Measurements from ENCODE around the gene CYFIP1. TPM values are rescaled to one million over a fixed set of nuclear protein-coding genes. Genes with fewer than 3 reads are reported as not detected.

The CYFIP1 gene
- total RNA-seq, 1 experiment from 2014 or later, result 84.2 TPM

DNA sequence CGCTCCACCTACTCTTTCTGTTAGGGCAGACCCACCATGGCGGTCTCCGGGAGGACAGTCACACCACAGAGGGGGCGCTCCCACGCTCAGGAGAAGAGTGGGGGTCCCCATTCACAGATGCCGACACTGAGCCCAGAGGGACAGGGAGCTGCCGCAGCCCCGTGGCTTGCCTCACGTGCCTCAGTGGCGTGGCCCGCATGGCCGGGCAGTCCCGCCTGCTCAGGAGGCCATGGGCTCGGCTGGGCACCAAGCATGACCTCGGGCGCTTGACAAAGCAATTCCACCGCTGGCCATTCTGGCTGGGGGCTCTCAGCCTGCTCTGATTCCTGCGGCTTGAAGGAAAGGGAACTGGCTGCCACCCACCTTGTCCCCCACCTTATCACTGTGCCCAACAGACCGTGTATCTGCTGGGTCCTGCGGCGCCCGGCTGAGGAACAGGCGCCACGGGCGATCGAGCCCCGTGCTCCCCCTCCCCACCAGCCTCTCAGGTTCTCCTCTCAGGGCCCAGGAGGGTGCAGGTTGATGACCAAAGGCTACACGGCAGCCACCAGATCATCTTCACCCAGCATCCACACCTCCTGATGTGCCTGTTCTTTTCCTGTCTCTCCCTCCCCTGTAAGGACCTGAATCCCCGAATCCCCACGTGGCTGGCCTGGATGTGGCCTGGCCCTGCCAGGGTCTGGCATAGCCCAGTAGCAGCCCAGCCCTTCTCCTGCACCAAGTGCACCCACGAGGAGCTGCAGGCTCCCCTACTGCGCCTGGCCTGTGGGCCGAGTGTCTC is 20.7 kb downstream of the CYFIP1 start:
- Histone ChIP-seq H3K27me3 (ENCODE audit: control insufficient read depth, insufficient read depth, low read length) (no peaks in the 10 kb centered on the region), H3K4me3 (ENCODE audit: insufficient read depth, low read depth, low read length) (no peak overlapping the region), H3K36me3 (replicated peaks; ENCODE audit: control insufficient read depth, insufficient read depth, low read length) (no peaks in the 10 kb centered on the region)
- no peak for DNase-seq

DNA sequence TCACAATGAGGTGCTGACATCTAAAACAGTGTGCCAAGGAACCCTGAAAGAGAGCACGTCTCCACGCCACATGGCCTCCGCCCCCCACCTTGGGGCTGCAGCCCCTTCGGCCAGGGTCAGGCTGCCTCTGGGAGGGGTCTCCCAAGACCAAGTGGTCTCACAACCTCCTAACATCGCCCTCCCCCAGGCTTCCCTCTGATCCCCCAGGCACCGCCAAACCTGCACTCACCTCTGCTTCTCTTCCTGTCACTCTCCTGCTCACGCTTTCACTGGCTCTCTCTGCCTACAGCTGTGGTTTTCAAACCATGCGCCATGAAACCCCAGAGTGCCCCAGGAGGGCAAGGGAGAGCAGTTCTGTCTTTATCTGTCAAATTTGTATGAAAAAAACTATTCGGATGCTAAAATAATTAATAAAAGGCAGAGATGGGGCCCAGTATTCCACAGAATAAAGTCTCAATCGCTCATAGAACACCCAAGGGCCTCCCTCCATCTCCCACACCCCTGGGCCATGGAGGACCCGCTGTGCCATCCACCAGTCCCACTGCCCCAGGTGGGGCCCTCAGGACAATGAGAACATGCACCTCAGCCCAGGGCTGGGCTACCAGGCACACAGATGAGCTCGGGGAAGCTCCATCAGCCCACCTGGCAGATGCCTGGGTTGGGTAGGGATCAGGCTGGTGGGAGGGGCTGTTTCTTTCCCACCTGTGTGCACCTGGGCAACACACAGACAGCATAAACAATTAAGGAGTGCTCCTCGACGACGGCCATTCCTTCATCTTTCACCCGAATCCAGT is 21.5 kb downstream of the CYFIP1 start:
- no peaks in the 10 kb centered on the region for H3K36me3 ChIP-seq (replicated peaks; ENCODE audit: control insufficient read depth, insufficient read depth, low read length)
- H3K27me3 ChIP-seq (ENCODE audit: control insufficient read depth, insufficient read depth, low read length), result no peaks in the 10 kb centered on the region
- no peak overlapping the region for H3K4me3 ChIP-seq (ENCODE audit: insufficient read depth, low read depth, low read length)
- DNase-seq, result no peak

GRCh38 chr15:22956978-22957260 is 23.2 kb downstream of the CYFIP1 start:
- DNase-seq, result peak; percentile 18
- Histone ChIP-seq H3K36me3 (replicated peaks; ENCODE audit: control insufficient read depth, insufficient read depth, low read length) (no peaks in the 10 kb centered on the region), H3K4me3 (ENCODE audit: insufficient read depth, low read depth, low read length) (no peak overlapping the region), H3K27me3 (ENCODE audit: control insufficient read depth, insufficient read depth, low read length) (no peaks in the 10 kb centered on the region)

- DNase-seq, result peak; percentile 26
- no peak overlapping the region for H3K4me3 ChIP-seq (ENCODE audit: insufficient read depth, low read depth, low read length)
Measured at GRCh38 chr15:22956257-22956977, 23.8 kb downstream of the CYFIP1 start.

DNA sequence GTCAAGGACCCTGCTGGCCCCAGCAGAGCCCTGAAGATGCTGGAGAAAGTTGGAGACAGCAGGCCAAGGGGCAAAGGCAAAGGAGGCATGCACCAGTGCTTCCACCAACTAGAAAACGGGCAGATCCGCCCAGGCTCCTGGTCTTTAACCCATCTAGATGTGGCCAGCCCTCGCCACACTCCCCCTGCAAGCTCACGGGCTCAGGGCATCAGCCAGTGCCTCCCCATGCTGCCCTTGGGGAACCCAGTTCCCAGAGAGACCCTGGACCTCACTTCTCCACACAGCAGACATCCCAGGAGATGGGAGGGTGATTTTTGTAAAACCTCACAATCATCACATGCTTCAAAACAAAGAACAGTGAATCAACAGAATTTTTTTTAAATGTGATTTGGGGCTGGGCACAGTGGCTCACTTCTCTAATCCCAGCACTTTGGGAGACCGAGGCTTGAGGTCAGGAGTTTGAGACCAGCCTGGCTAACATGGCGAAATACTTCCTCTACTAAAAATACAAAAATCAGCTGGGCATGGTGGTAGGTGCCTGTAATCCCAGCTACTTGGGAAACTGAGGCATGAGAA is 24.5 kb downstream of the CYFIP1 start:
- no peaks in the 10 kb centered on the region for H3K27me3 ChIP-seq (ENCODE audit: control insufficient read depth, insufficient read depth, low read length)
- no peak overlapping the region for H3K4me3 ChIP-seq (ENCODE audit: insufficient read depth, low read depth, low read length)
- no peaks in the 10 kb centered on the region for H3K36me3 ChIP-seq (replicated peaks; ENCODE audit: control insufficient read depth, insufficient read depth, low read length)
- peak; percentile 17 for DNase-seq

More at GRCh38 chr15:22956257-22956977, 23.8 kb downstream of the CYFIP1 start:
- H3K36me3 ChIP-seq (replicated peaks; ENCODE audit: control insufficient read depth, insufficient read depth, low read length), result no peaks in the 10 kb centered on the region
- no peaks in the 10 kb centered on the region for H3K27me3 ChIP-seq (ENCODE audit: control insufficient read depth, insufficient read depth, low read length)

GRCh38 chr15:22954798-22955543 is 25.2 kb downstream of the CYFIP1 start:
- Histone ChIP-seq H3K27me3 (ENCODE audit: control insufficient read depth, insufficient read depth, low read length) (no peaks in the 10 kb centered on the region), H3K4me3 (ENCODE audit: insufficient read depth, low read depth, low read length) (no peak overlapping the region), H3K36me3 (replicated peaks; ENCODE audit: control insufficient read depth, insufficient read depth, low read length) (no peaks in the 10 kb centered on the region)
- DNase-seq, result peak; percentile 49

- H3K27me3 ChIP-seq (ENCODE audit: control insufficient read depth, insufficient read depth, low read length), result no peaks in the 10 kb centered on the region
- H3K36me3 ChIP-seq (replicated peaks; ENCODE audit: control insufficient read depth, insufficient read depth, low read length), result no peaks in the 10 kb centered on the region
- no peak overlapping the region for H3K4me3 ChIP-seq (ENCODE audit: insufficient read depth, low read depth, low read length)
- peak; percentile 35 for DNase-seq
Measured at GRCh38 chr15:22954326-22954725, 25.8 kb downstream of the CYFIP1 start.

DNA sequence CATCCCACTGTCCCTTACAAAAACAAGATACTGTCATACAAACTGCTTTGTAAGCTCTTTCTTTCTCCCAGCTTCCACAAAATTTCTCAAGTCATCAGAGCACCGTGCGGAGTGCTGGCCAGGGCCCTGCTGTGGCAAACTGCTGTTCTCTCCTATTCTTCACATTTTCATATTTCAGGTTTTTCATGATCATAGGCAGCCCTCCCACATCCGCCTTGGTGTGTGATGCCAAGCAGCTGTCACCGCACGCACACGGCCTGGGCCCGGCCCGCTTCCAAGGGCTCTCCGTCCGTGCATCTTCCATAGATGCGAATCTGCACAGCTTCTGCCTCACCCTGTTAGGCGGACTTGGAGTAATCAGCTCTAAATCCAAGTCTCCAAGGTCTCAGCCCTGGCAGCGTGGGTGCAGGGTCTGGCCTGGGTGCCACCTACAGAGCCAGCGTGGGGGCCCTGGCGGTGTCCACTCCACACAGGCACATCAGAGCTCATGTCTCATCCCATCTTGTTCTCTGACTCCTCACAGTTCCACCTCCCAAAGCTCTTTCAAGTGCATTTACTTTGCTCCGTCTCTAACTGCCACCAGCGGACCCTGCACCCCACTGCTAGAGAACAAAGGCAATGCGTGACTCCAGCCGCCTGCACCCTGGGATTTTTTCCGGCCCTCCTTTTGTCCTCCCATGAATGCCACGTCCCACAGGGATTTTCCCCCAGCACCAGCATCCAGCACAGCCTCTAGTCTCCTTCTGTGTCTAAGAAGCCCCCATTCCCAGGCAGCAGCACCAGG is 27.2 kb downstream of the CYFIP1 start:
- no peaks in the 10 kb centered on the region for H3K27me3 ChIP-seq (ENCODE audit: control insufficient read depth, insufficient read depth, low read length)
- DNase-seq, result peak; percentile 88
- H3K36me3 ChIP-seq (replicated peaks; ENCODE audit: control insufficient read depth, insufficient read depth, low read length), result no peaks in the 10 kb centered on the region
- H3K4me3 ChIP-seq (ENCODE audit: insufficient read depth, low read depth, low read length), result no peak overlapping the region

DNA sequence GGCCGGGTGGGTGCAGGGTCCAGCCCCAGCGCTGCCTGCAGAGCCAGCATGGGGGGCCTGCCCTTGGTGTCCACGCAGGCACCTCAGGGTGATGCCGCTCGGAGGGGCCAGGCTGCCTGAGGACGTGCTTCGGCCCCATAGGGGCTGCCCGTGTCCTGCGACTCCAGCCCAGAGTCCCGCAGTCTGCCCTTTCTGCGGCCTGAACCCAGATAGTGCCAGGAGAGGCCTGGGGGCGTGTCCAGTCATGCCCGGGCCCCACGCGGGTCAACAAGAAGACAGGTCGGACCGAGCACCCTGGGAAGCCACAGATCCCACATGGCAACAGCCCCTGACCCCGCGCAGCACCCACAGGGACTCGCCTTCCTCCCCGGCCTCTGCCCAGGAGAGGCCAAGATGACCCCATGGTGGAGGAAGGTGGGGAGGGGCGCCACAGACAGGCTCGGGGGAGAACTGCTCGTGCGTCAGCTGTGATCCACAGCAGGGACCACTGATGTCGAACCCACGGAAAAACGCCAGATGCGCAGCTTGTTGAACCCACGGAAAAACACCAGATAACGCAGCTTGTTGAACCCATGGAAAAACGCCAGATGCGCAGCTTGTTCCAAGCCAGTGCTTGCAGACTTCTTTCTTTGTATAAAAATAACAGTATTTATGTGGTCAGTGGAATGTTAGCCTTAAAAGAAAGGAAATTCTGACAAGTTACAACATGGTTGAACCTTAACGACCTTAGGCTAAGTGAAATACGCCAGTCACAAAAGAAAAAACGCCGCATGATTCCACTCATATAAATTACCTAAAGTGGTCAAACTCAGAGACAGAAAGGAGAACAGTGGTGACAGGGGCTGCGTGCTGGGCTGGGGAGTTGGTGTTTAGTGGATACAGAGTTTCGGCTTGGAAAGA is 28.5 kb downstream of the CYFIP1 start:
- Histone ChIP-seq H3K4me3 (ENCODE audit: insufficient read depth, low read depth, low read length) (no peak overlapping the region), H3K27me3 (ENCODE audit: control insufficient read depth, insufficient read depth, low read length) (no peaks in the 10 kb centered on the region), H3K36me3 (replicated peaks; ENCODE audit: control insufficient read depth, insufficient read depth, low read length) (no peaks in the 10 kb centered on the region)
- DNase-seq, result peak; percentile 52

- Histone ChIP-seq H3K36me3 (replicated peaks; ENCODE audit: control insufficient read depth, insufficient read depth, low read length) (no peaks in the 10 kb centered on the region), H3K4me3 (ENCODE audit: insufficient read depth, low read depth, low read length) (no peak overlapping the region), H3K27me3 (ENCODE audit: control insufficient read depth, insufficient read depth, low read length) (no peaks in the 10 kb centered on the region)
- DNase-seq, result no peak
Measured at GRCh38 chr15:22951031-22951380, 29.2 kb downstream of the CYFIP1 start.

DNA sequence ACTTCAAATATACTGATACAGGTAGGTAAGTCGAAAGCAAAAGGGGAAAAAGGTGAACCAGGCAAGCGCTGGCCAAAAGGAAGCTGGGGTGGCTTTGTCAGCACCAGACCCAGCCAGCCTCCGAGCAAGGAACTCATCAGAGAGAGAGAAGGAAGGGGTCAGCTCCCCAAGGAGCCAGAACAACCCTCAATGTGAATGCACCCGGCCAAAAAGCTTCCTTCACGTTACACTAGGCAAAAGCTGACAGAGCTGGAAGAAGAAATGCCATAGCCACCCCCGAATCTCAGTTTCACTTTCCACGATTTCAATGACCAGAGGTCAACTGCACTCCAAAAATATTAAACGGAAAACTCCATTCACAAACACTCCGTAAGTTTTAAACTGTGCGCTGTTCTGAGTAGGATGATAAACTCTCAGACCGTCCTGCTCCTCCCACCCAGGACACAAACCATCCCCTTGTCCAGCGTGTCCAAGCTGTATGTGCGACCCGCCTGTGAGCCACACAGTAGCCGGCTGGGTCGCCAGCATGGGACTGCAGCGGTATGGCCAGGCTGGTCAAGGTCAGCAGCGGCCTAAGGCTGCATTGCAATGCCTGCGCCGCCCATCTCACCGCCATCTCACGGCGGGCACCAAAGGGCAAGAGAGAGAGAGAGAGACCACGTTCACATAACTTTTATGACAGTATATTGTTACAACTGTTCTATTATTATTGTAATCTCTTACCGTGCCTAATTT is 29.7 kb downstream of the CYFIP1 start:
- no peaks in the 10 kb centered on the region for H3K27me3 ChIP-seq (ENCODE audit: control insufficient read depth, insufficient read depth, low read length)
- H3K36me3 ChIP-seq (replicated peaks; ENCODE audit: control insufficient read depth, insufficient read depth, low read length), result no peaks in the 10 kb centered on the region
- peak; percentile 19 for DNase-seq
- H3K4me3 ChIP-seq (ENCODE audit: insufficient read depth, low read depth, low read length), result no peak overlapping the region

DNA sequence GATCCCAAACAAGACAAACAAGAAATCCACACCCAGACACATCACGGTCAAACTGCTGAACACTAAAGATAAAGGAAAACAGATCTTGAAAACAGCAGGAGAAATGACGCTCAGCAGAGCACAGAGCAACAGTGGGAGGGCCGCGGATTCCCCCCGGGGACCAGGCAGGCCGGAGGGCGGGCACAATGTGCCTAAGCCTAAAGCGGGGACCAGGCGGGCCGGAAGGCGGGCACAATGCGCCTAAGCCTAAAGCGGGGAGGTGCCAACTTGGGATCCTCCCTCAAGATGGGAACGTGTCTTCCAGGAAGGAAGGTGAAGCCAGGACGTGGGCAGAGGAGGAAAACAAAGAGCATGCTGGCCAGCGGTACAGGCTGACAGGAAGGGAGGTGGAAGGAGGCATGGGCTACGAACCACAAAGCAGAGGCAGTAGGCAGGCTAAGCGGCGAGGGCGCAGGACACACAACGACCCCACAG is 31.1 kb downstream of the CYFIP1 start:
- no peak overlapping the region for H3K4me3 ChIP-seq (ENCODE audit: insufficient read depth, low read depth, low read length)
- peak; percentile 94 for DNase-seq
- H3K36me3 ChIP-seq (replicated peaks; ENCODE audit: control insufficient read depth, insufficient read depth, low read length), result peaks cover 2% of the 10 kb centered on the region
- H3K27me3 ChIP-seq (ENCODE audit: control insufficient read depth, insufficient read depth, low read length), result no peaks in the 10 kb centered on the region
